Fibroblast of the aortic adventitia (primary cell): ENCODE measurements around the gene GPATCH1. TPM values are rescaled to one million over a fixed set of nuclear protein-coding genes. Genes with fewer than 3 reads are reported as not detected.

Experiments
- DNase-seq: peaks from one replicate; pipeline ENCODE4 v3.0.0-alpha.2; 2010; ENCODE audit warnings: low read depth
- H3K4me3 ChIP-seq: 2 replicates; pipeline ENCODE4 v1.5.1; 2011; ENCODE audit warnings: low read depth, mild to moderate bottlenecking, control low read depth, low read length, moderate library complexity
- small RNA-seq: library from RNA; depleted of rRNA; stranded (forward); fragments of <200 nt; gene quantifications from one replicate; pipeline ENCODE3, GENCODE V24; 2012
- total RNA-seq: library from RNA; depleted of rRNA; stranded (reverse); fragments of >200 nt; gene quantifications from 2 replicates; pipeline ENCODE4 v1.2.3, GENCODE V29; 2012; ENCODE audit warnings: low replicate concordance
- TF ChIP-seq, protein P1 (sequence below): IDR thresholded peaks from 2 replicates; pipeline ENCODE4 v1.5.1; 2011; ENCODE audit warnings: mild to moderate bottlenecking, low read length, control low read depth, inconsistent platforms; ENCODE audit not compliant: insufficient read depth

GPATCH1 gene
- total RNA-seq, 1 donor = 7.8 TPM

DNA sequence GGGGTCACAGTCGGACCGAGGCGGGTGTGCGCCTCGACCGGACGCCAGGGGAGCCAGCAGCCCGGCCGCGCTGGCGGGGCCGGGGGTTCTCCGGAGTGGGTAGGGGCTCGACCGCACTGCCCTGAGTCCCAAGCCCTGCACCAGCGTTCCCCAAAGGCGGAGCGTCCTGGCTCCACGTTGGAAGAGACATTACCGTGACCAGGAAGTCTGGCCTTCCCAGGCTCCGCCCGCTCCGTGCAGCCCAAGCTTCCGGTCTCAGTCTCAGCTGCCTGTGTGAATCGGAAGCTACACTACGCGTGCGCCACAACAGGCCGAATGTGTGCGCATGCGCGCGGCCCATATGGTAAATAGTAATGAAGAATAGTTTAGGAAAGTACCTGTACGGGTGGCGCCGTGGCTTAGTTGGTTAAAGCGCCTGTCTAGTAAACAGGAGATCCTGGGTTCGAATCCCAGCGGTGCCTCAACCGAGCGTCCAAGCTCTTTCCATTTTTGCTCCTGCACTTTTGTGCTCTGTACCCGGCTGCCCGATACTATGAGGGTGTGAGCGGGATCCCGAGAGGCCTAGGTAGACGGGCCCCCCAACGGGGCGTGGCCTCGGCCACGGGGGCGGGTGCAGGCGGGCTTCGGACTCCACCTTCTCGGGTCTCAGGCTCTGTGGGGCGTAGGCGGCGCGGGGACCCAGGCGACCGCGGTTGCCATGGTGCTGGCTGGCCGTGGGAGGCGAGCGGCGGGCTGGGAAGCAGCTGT is 95.9 kb downstream of the GPATCH1 start:
- peak; percentile 99 for DNase-seq
- H3K4me3 ChIP-seq = peak overlapping the region; percentile 87
- TF ChIP-seq, protein P1, sequence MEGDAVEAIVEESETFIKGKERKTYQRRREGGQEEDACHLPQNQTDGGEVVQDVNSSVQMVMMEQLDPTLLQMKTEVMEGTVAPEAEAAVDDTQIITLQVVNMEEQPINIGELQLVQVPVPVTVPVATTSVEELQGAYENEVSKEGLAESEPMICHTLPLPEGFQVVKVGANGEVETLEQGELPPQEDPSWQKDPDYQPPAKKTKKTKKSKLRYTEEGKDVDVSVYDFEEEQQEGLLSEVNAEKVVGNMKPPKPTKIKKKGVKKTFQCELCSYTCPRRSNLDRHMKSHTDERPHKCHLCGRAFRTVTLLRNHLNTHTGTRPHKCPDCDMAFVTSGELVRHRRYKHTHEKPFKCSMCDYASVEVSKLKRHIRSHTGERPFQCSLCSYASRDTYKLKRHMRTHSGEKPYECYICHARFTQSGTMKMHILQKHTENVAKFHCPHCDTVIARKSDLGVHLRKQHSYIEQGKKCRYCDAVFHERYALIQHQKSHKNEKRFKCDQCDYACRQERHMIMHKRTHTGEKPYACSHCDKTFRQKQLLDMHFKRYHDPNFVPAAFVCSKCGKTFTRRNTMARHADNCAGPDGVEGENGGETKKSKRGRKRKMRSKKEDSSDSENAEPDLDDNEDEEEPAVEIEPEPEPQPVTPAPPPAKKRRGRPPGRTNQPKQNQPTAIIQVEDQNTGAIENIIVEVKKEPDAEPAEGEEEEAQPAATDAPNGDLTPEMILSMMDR = peak; percentile 32

DNA sequence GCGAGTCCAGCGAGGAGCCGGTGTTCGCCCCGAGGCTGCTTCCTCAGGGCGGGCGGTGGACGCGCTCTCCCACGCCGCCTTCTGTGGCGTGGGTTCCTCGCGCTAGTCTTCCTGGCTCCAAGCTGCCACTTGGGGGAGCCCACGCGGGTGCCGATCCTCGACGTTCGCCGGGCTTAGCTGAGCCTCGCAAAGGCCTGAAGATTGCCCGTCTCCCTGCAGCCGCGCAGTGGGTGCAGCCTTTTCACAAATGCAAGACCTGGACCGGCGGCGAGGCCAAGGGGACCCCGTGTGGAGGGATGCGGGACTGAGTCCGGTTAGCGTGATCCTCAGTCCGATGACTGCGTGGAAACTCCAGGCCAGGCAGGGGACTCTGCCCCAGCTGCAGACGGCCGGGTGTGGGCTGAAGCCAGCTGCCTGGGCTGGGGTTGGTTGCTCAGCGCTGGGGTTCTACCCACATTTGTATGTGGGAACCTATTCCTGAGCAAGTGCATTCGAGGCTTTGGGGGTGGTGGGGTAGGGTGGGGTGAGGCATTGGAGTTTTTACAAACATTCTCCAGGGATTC is 96.5 kb downstream of the GPATCH1 start:
- TF ChIP-seq, protein P1 = peak; percentile 49
- peak overlapping the region; percentile 53 for H3K4me3 ChIP-seq
- DNase-seq = no peak

Small RNA genes within 50 kb of the gene (small RNA-seq; reads per million reads assigned to genes)
- gene AC008521.1 (not detected), gene AC008521.2 (not detected)

Other genes with a start within 250 kb of the GPATCH1 start
- not detected in 2 replicates for gene SLC7A9, start 211.4 kb upstream of the GPATCH1 start, total RNA-seq
- gene CEP89, start 109.2 kb upstream of the GPATCH1 start, total RNA-seq = 25.5 and 26.3 TPM in 2 replicates
- gene FAAP24, start 108.9 kb upstream of the GPATCH1 start, total RNA-seq = 5.7 and 12.0 TPM in 2 replicates
- 0.90 and 2.3 TPM in 2 replicates for gene RHPN2, start 16.3 kb upstream of the GPATCH1 start, total RNA-seq
- gene WDR88, start 50.9 kb downstream of the GPATCH1 start, total RNA-seq = not detected in 2 replicates
- 15.0 and 33.2 TPM in 2 replicates for gene LRP3, start 113.1 kb downstream of the GPATCH1 start, total RNA-seq
- not detected in 2 replicates for gene SLC7A10, start 144.7 kb downstream of the GPATCH1 start, total RNA-seq
- gene CEBPA, start 221.4 kb downstream of the GPATCH1 start, total RNA-seq = 0.18 TPM in 1 of 2 replicates, not detected in the other